HepG2 (cell line): Measurements from ENCODE around the gene VAMP2. TPM values are rescaled to one million over a fixed set of nuclear protein-coding genes. Genes with fewer than 3 reads are reported as not detected.

Source experiments
- ARID3A ChIP-seq: IDR thresholded peaks from 2 replicates; pipeline ENCODE4 v1.6.1; 2012; ENCODE audit warnings: low read depth, low read length, improper control_type of control experiment
- ARID4A ChIP-seq: sonication (generic); formaldehyde crosslinking; IDR thresholded peaks from 2 replicates; pipeline ENCODE4 v1.5.0; 2020; ENCODE audit warnings: mild to moderate bottlenecking, missing genetic modification reagents, borderline replicate concordance
- ETV5 ChIP-seq: IDR thresholded peaks from 2 replicates; pipeline ENCODE4 v1.6.1; 2018; ENCODE audit warnings: missing biosample characterization, missing genetic modification reagents, inconsistent platforms, borderline replicate concordance
- HINFP ChIP-seq: sonication (generic); formaldehyde crosslinking; IDR thresholded peaks from 2 replicates; pipeline ENCODE4 v1.4.0; 2020; ENCODE audit warnings: low read depth, mild to moderate bottlenecking, missing genetic modification reagents
- HNRNPL ChIP-seq: fragments of 200-400 bp; formaldehyde crosslinking; IDR thresholded peaks from 2 replicates; pipeline ENCODE4 v1.6.1; 2017; ENCODE audit warnings: mild to moderate bottlenecking, low read depth, low read length
- IRF1 ChIP-seq: sonication (generic); formaldehyde crosslinking; IDR thresholded peaks from 2 replicates; pipeline ENCODE4 v1.4.0; 2020; ENCODE audit warnings: low read depth, mild to moderate bottlenecking, missing genetic modification reagents
- KLF12 ChIP-seq: sonication (generic); formaldehyde crosslinking; IDR thresholded peaks from 2 replicates; pipeline ENCODE4 v1.4.0; 2020; ENCODE audit warnings: missing genetic modification reagents, borderline replicate concordance
- MED8 ChIP-seq: sonication (generic); formaldehyde crosslinking; IDR thresholded peaks from 2 replicates; pipeline ENCODE4 v1.8.1; 2023; ENCODE audit warnings: mild to moderate bottlenecking, missing genetic modification reagents; ENCODE audit not compliant: insufficient replicate concordance
- MYNN ChIP-seq: sonication (generic); formaldehyde crosslinking; IDR thresholded peaks from 2 replicates; pipeline ENCODE4 v1.4.0; 2020; ENCODE audit warnings: mild to moderate bottlenecking, low read depth, missing genetic modification reagents
- PBX2 ChIP-seq: IDR thresholded peaks from 2 replicates; pipeline ENCODE4 v1.6.1; 2016; ENCODE audit warnings: control low read depth
- PHF21A ChIP-seq: sonication (generic); formaldehyde crosslinking; IDR thresholded peaks from 2 replicates; pipeline ENCODE4 v1.5.0; 2020; ENCODE audit warnings: mild to moderate bottlenecking, missing genetic modification reagents
- POLR2A ChIP-seq, 2 experiments: IDR thresholded peaks; 2 replicates each; pipeline ENCODE4 v1.6.1; 2011; ENCODE audit warnings: low read depth in 2 of 2, low read length in 2 of 2, mild to moderate bottlenecking in 1 of 2, moderate library complexity in 1 of 2; ENCODE audit not compliant: insufficient read depth in 1 of 2
- SATB2 ChIP-seq: sonication (generic); formaldehyde crosslinking; IDR thresholded peaks from 2 replicates; pipeline ENCODE4 v1.5.0; 2020; ENCODE audit warnings: missing genetic modification reagents
- SMAD3 ChIP-seq: sonication (generic); formaldehyde crosslinking; IDR thresholded peaks from 2 replicates; pipeline ENCODE4 v1.4.0; 2020; ENCODE audit warnings: missing genetic modification reagents
- TEAD3 ChIP-seq: optimal IDR thresholded peaks from 2 replicates; pipeline ENCODE3; 2016; ENCODE audit warnings: borderline replicate concordance
- U2AF1 ChIP-seq: fragments of 200-400 bp; formaldehyde crosslinking; optimal IDR thresholded peaks from 2 replicates; pipeline ENCODE3; 2017; ENCODE audit warnings: mild to moderate bottlenecking, low read depth, low read length
- ZBTB14 ChIP-seq: sonication (generic); formaldehyde crosslinking; IDR thresholded peaks from 2 replicates; pipeline ENCODE4 v1.4.0; 2020; ENCODE audit warnings: missing genetic modification reagents
- ZNF383 ChIP-seq: sonication (generic); formaldehyde crosslinking; IDR thresholded peaks from 2 replicates; pipeline ENCODE4 v1.4.0; 2020; ENCODE audit warnings: missing genetic modification reagents, mild to moderate bottlenecking, borderline replicate concordance
- polyA plus RNA-seq, 8 experiments: library from polyadenylated mRNA; depleted of rRNA in 3 of 8; stranded (reverse) in 7 of 8; unstranded in 1 of 8; fragments of >200 nt; fragmentation: Illumina TruSeq in 4 of 8; extraction: Trizol in 4 of 8; gene quantifications; 2 replicates each; pipeline versions ENCODE4 v1.2.1 to v1.2.3, GENCODE V29; 2011 to 2016; ENCODE audit warnings: low read depth in 4 of 8, missing spikeins in 1 of 8, mixed read lengths in 1 of 8; ENCODE audit not compliant: insufficient read depth in 1 of 8
- total RNA-seq, 5 experiments: library from RNA; depleted of rRNA; stranded (reverse); fragments of >200 nt; fragmentation: Illumina TruSeq; extraction: Trizol; gene quantifications; 2 replicates each; pipeline ENCODE4 v1.2.3, GENCODE V29; 2016; ENCODE audit warnings: low read depth in 1 of 5

The VAMP2 gene
- total and polyA plus RNA-seq, 2 of the 13 experiments (the other 11 are each of a cell fraction or from before 2014, with no cell fraction given), result 3.9 to 17.2 TPM

- TF ChIP-seq HNRNPL (0 out of 2 replicates have a peak, but pooled peaks have one; percentile 4), POLR2A (IDR thresholded peaks at IDR 0.05; ENCODE audit: insufficient read depth in 1 of 2, low read depth in 2 of 2, low read length in 2 of 2) (peak in 1 of 2 experiments; percentile 58; a peak in 2 of 4 replicates), U2AF1 (no peak), SMAD3 (CRISPR knock-in tag) (no peak), ARID4A (CRISPR knock-in tag) (peak; percentile 7), PHF21A (peak; percentile 67), KLF12 (CRISPR knock-in tag) (no peak), HINFP (CRISPR knock-in tag) (no peak), TEAD3 (CRISPR knock-in tag) (peak; percentile 22), ETV5 (CRISPR knock-in tag) (peak; percentile 82; the same call in 1 of the 2 replicates), ZNF383 (CRISPR knock-in tag) (0 out of 2 replicates have a peak, but pooled peaks have one; percentile 10), MED8 (CRISPR knock-in tag) (no peak), ZBTB14 (CRISPR knock-in tag) (no peak), PBX2 (CRISPR knock-in tag) (no peak), ARID3A (peak; percentile 33; the same call in 1 of the 2 replicates), MYNN (CRISPR knock-in tag) (no peak), IRF1 (CRISPR knock-in tag) (no peak), SATB2 (no peak)
Observed at GRCh38 chr17:8163978-8164814, 1.4 kb upstream of the VAMP2 start (continued).
